Omental fat pad (tissue), 4 donors: ENCODE data around the gene MTREX. TPM values are rescaled to one million over a fixed set of nuclear protein-coding genes. Genes with fewer than 3 reads are reported as not detected.

ENCODE experiments used
- ATAC-seq: fragments of 150-250 bp; one replicate; pipeline ENCODE4 v1.9.1; 2016; ENCODE audit warnings: mild to moderate bottlenecking, moderate library complexity; ENCODE audit not compliant: low FRiP score
- DNase-seq: peaks from one replicate; pipeline ENCODE4 v3.0.0-alpha.2; 2019; ENCODE audit warnings: low spot score
- total RNA-seq, 4 donors: library from RNA; depleted of rRNA; stranded (reverse); fragments of >200 nt; gene quantifications; one replicate each; pipeline ENCODE4 v1.1.0, GENCODE V29; 2016
- TF ChIP-seq, protein P1 (sequence below), 3 donors: fragments of 450-650 bp; IDR thresholded peaks; one replicate each; pipeline ENCODE4 v1.5.1; 2016 to 2017; ENCODE audit warnings: antibody characterized with exemption in 3 of 3, mild to moderate bottlenecking in 3 of 3, moderate library complexity in 2 of 3

MTREX gene
- total RNA-seq, 4 donors from 2014 or later: 82.5 to 102 (median 86.1) TPM

- no peak for DNase-seq
- TF ChIP-seq, protein P1, sequence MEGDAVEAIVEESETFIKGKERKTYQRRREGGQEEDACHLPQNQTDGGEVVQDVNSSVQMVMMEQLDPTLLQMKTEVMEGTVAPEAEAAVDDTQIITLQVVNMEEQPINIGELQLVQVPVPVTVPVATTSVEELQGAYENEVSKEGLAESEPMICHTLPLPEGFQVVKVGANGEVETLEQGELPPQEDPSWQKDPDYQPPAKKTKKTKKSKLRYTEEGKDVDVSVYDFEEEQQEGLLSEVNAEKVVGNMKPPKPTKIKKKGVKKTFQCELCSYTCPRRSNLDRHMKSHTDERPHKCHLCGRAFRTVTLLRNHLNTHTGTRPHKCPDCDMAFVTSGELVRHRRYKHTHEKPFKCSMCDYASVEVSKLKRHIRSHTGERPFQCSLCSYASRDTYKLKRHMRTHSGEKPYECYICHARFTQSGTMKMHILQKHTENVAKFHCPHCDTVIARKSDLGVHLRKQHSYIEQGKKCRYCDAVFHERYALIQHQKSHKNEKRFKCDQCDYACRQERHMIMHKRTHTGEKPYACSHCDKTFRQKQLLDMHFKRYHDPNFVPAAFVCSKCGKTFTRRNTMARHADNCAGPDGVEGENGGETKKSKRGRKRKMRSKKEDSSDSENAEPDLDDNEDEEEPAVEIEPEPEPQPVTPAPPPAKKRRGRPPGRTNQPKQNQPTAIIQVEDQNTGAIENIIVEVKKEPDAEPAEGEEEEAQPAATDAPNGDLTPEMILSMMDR (IDR thresholded peaks at IDR 0.05): no peak
- no peak for ATAC-seq
Measured at GRCh38 chr5:55418994-55419968, 111.5 kb downstream of the MTREX start.

GRCh38 chr5:55421074-55421529, 113.3 kb downstream of the MTREX start:
- no peak for DNase-seq
- TF ChIP-seq, protein P1 (IDR thresholded peaks at IDR 0.05): no peak
- no peak for ATAC-seq

GRCh38 chr5:55426455-55426854, 118.7 kb downstream of the MTREX start:
- TF ChIP-seq, protein P1 (IDR thresholded peaks at IDR 0.05): no peak
- DNase-seq (no peak), ATAC-seq (no peak)

GRCh38 chr5:55427157-55427556, 119.4 kb downstream of the MTREX start:
- DNase-seq (no peak), ATAC-seq (no peak)
- TF ChIP-seq, protein P1 (IDR thresholded peaks at IDR 0.05): no peak

- DNase-seq (no peak), ATAC-seq (no peak)
- TF ChIP-seq, protein P1 (IDR thresholded peaks at IDR 0.05): no peak
Measured at GRCh38 chr5:55429221-55429612, 121.4 kb downstream of the MTREX start.

GRCh38 chr5:55429613-55430253, 121.9 kb downstream of the MTREX start:
- TF ChIP-seq, protein P1 (IDR thresholded peaks at IDR 0.05): no peak
- ATAC-seq (no peak), DNase-seq (no peak)
